Measurements from ENCODE around the gene AKR1A1.

Gene AKR1A1

GRCh38 chr1:45617618-45618017 lies 67.0 kb downstream of the AKR1A1 start:
- no peak for DNase-seq (ENCODE audit: low spot score)

- DNase-seq (ENCODE audit: low spot score) = no peak
Observed at GRCh38 chr1:45619149-45619921, 68.7 kb downstream of the AKR1A1 start.
